Keratinocyte (primary cell): Measurements from ENCODE around the gene NBEAL2.

Source experiments
- CTCF ChIP-seq, 3 experiments: IDR thresholded peaks in 1 of 3; conservative IDR thresholded peaks in 1 of 3; optimal IDR thresholded peaks in 1 of 3; 2 replicates in 2 of 3; 3 replicates in 1 of 3; pipeline versions ENCODE3 to v1.5.1; 2011; ENCODE audit warnings: low read length in 3 of 3, mild to moderate bottlenecking in 3 of 3, moderate library complexity in 2 of 3, control low read depth in 1 of 3, inconsistent platforms in 1 of 3; ENCODE audit not compliant: insufficient read depth in 2 of 3; ENCODE audit errors: extremely low read depth in 1 of 3
- EZH2 ChIP-seq: IDR thresholded peaks from one replicate; pipeline ENCODE4 v1.6.1; 2012; ENCODE audit warnings: inconsistent platforms, mild to moderate bottlenecking, low read length, moderate library complexity

GRCh38 chr3:46948830-46949671, 30.4 kb upstream of the NBEAL2 start:
- TF ChIP-seq CTCF (optimal IDR thresholded peaks at IDR 0.05 in 1 of 3, IDR thresholded peaks at IDR 0.05 in 1 of 3, conservative IDR thresholded peaks at IDR 0.05 in 1 of 3; ENCODE audit: extremely low read depth in 1 of 3, insufficient read depth in 2 of 3, low read length in 3 of 3) (no peak), EZH2 (no peak)
